DMS79 treated with DMSO at 0.1 percent for 48 hours (cell line): ENCODE measurements around the gene BICDL1.

ENCODE experiments used
- DNase-seq: peaks from one replicate; lab custom pipeline; 2025; lab: John Stamatoyannopoulos, UW

The BICDL1 gene

DNA sequence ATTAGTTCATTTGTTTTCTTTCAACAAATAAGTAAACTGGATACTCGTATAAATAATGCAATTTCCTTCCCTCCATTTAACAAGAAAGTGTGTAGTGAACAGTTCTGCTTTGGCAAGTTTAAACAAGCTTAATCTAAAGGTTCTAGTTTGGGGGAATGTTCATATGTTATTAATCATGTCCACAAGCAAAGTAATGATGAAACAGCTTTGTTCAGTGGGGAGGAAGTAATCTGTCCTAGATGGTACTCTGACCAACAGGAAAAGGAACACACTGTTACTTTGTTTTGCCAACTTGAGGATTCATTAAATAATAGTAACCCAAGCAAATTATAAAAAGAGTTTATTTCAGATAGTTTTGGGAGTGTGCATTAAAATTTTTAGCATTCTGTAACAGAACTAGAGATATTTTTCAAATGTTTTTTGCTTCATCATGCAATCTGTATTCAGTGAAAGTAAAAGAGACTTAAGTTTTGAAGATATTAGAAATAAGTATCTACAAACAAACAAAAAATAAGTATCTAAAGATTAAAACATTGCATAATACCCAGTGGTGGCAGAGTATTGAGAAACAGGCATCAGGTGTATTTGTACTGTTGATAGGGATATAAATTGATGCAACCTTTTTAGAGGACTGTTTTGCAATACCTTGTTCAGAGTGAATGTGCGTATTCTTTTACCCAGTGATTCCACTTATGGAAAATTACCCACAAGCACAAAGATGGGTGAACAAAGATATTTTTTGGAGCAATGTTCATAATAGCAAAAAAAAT is 66.4 kb downstream of the BICDL1 start:
- DNase-seq, result no peak

DNA sequence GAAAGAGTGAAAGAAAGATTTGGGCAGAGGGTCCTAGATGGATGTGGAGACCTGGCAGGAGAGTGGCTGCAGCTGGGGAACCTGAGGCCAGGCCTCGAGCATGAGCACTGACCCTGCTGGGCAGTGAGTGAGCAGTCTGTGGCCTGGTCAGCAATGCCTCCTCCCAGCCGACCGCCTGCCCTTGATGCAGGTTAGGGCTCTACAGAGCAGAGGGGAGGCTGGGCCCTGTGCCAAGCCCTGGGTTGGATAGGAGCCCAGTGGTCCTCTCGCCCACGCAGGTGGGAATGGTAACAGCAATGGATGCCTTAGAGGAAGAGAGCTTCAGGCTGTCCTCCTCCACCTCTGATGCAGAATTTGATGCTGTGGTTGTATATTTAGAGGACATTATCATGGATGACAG is 67.7 kb downstream of the BICDL1 start:
- peak; percentile 11 for DNase-seq

GRCh38 chr12:120060196-120060595 is 71.2 kb downstream of the BICDL1 start:
- DNase-seq, result no peak

DNA sequence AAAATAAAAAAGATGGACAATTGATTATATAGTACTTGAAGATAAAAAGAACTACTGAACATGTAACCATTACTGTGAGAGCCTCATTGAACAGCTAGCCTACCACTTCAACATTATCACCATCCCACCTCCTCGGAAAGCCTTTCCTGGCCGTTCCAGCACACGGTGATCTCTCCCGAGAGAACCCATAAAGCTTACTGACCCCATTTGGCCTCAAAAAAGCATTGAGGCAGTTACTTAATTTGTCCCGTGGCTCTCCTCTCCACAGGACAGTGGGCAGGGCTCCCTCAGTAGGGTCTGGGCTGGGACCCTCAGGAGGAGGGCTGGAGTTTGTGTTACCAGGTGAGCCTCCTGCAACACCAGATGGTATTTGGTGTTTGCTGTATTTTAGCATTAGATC is 71.7 kb downstream of the BICDL1 start:
- no peak for DNase-seq

DNA sequence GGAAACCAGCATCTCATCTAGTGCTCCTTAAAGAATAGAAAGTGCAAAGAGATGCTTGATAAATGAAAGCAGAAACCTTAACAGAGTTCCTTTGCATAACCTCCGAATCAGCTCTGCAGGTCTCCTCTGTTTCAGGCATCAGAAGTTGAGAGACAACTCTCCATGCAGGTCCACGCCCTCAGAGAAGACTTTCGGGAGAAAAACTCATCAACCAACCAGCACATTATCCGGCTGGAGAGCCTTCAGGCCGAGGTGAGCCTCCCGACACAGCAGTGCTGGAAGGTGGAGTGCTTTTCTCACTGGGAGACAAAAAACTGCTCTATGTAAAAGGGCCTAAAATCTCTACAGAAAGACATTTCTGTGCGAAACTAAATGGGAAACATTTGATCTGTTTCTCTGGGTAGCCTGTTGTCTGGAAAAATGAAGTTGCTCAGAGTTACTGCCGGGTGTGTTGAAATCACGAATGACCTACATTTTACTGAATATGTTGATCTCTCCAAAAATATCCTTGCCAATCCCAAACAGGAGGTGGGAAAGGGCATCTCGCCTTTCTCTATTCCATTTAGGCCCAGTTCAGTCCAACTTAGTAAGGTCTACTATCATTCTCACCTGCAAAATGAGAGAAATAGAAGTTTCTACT is 72.7 kb downstream of the BICDL1 start:
- no peak for DNase-seq

DNA sequence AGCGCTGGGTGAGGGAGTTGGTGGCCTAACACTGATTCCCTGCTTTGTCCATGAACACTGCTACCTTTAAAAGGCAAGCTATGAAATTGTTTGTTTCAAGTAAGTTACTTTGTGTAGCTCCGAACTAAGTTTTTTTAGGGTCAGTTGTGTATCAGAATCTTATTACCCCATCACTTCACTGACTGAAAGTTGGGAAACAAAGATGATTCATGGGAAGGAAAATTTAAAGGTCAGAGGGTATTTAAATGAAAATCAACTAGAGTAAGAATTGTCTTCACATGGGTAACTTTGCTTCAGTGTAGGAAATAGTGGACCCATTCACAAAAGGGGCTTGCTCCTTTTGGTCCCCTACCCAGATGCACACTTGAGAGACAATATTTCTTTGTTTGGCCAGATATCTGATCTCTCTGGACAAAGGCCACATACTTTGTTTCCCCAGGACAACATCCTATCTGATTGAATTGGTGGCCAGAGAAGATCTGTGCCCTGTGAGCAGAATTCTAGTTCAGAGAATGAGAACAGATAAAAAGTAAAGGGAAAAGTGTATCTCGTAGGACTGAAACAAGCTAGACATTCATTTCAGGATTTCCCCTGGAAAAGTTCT is 74.0 kb downstream of the BICDL1 start:
- no peak for DNase-seq

- DNase-seq, result no peak
Measured at GRCh38 chr12:120064054-120064940, 75.3 kb downstream of the BICDL1 start.

DNA sequence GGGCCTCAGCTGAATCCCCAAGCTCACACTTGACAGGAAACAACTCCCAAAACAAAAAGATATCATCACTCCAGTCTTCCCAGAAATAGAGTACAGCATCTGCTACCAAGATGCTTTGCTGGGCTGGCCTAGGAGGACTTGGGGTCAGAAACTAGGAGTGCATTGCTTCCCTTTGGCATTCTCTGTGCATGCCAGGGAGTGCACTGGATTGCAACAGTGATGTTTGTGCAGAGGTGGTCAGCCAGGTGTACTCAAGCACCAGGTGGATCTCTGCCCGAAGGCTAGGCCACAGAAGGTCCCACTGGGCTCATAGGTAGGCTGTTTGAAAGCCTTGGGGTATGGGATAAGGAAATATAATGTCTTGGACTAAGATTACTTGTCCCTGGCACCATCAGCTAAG is 76.4 kb downstream of the BICDL1 start:
- DNase-seq, result no peak

DNA sequence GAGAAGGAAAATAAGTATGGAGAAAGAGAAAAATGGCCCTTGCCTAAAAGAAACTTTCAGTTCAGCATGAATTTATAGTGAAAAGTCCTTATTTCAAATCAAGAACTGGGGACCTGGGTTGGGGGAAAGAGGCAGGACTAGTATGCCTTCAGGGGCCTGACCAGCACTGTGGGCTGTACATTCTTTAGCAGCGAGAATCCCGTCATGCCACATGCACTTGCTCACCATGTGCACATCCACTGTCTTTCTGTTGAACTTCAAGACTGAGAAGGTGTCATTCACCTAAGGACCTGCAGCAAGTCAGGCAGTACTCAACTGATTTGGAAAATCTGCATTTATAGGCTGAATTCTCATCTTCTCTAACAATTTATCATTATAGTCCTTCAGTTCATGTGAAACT is 77.3 kb downstream of the BICDL1 start:
- no peak for DNase-seq

GRCh38 chr12:120067084-120067869 is 78.2 kb downstream of the BICDL1 start:
- DNase-seq, result peak; percentile 81

DNA sequence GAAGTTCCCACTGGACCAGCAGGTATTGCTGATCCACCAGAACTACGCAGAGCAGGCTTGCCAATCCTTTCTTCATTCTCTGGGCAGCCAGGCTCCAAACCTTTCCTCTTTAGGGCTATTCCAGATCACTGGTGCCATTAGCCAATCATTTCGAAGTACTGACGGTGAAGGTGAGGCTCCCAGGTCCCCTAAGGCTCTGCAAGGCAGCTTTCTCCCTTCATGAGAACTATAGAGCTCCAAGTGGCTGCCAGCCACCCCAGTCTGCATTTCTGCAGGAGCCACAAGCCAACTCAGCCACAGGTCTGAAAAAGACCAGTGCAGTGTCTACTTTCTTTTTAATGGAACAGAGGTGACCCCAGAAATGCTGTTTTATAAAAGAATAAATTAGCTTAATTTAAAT is 78.9 kb downstream of the BICDL1 start:
- DNase-seq, result peak; percentile 56

- no peak for DNase-seq
Measured at GRCh38 chr12:120069278-120069677, 80.2 kb downstream of the BICDL1 start.

DNA sequence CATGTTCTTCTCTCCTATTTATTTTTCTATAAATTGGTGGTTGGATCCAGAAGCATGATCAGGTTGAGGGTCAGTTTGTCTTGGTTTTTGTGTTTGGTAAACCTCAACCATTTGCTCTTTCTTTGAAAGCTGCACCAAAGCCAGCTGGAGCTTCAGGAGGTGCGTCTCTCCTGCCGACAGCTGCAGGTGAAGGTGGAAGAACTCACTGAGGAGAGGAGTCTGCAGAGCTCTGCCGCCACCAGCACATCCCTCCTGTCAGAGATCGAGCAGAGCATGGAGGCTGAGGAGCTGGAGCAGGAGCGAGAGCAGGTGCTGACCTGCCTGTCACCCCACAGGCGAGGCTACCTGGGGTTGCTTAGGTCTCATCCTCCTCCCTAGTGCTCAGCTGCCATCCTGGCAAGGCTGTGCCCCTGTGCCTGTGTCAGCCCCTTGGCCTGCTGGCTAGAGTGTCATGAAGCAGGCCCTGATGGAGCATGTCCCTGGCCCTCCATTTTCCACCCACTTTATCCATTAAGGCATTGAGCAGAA is 82.5 kb downstream of the BICDL1 start:
- DNase-seq, result no peak

DNA sequence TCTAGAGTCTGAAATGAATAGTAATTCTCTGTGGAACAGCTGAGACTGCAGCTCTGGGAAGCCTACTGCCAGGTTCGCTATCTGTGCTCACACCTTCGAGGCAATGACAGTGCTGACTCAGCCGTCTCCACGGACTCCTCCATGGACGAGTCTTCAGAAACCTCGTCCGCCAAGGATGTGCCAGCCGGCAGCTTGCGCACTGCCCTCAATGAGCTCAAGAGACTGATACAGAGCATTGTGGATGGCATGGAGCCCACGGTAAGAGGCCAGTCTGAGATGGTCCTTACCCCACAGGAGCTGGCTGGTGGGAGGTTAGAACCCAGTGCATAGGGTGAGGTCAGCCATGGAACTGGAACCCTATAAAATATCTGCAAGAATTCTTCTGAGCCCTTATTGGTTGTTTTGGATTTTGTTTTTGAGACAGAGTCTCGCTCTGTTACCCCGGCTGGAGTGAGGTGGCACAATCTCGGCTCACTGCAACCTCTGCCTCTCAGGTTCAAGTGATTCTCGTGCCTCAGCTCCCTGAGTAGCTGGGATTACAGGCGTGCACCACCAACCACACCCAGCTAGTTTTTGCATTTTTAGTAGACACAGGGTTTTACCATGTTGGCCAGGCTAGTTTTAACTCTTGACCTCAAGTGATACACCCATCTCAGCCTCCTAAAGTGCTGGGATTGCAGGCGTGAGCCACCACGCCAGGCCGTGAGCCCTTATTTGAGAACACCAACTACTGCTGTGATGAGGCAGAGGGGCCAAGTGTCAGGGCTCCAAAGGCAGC is 83.6 kb downstream of the BICDL1 start:
- no peak for DNase-seq

- DNase-seq, result no peak
Measured at GRCh38 chr12:120075034-120075616, 86.1 kb downstream of the BICDL1 start.

DNA sequence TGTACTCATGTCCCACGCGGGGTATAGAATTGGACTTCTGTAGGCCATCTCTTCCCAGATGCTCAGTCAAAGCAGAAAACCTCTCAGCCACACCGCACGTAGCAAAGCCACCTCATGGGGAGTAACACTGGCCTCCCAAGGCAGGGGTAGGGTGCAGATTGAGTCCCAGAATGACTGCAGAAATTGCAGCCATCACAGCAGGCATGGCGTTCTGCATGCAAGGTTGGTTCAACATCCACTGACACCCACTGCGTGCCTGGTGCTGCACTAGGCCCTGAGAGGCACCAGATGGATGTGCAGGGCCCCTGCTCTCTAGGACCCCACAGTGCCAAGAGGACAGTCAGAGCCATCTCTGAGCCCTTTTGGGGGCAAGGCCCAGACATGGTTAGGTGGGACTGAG is 87.6 kb downstream of the BICDL1 start:
- no peak for DNase-seq

- peak; percentile 35 for DNase-seq
Measured at GRCh38 chr12:120077260-120077659, 88.2 kb downstream of the BICDL1 start.

GRCh38 chr12:120078868-120079267 is 89.8 kb downstream of the BICDL1 start:
- no peak for DNase-seq

GRCh38 chr12:120079411-120080400 is 90.7 kb downstream of the BICDL1 start:
- no peak for DNase-seq
